ENCODE data around the gene ZNF892. TPM values are rescaled to one million over a fixed set of nuclear protein-coding genes. Genes with fewer than 3 reads are reported as not detected.

The ZNF892 gene
- total and polyA plus RNA-seq, 9 of the 15 experiments (the other 6 are each of a cell fraction or from before 2014, with no cell fraction given), result 0.07 to 0.13 (median 0.09) TPM; not detected in 6

DNA sequence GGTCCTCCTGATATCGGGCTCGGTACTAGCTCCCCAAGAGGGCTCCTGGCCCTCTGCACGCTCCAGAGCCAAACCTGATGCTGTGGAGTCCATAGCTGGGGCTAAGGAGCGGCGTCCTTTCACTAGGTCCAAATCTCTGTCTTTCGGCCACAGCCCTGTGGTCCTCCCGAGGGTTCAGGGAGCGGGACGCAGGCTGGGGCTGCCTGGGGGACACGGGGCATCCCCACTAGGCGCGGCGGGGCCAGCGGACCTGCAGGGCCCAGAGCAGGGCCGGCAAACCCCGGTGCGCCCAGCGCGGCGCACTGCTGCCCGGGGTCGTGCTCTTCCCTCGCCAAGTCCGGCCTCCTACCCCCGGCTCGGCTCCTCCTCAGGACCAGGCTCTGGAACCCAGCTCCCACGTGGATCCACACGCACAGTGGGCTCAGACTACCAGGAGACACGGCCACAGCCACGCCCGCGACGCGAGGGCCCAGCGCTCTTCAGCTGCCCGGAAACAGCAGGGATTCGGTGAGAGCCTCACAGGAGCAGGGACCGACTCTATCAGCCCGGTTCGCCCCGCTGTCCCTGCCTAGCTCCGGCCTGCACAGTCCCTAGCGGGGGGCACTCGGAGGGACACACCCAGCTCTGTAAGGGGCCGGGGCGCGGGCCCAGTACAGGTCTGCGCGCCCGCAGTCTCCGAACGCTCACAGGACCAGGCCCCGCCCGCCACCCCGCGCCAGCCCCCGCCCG, 48.3 kb upstream of the ZNF892 start (continued):
- TF ChIP-seq, protein P1, sequence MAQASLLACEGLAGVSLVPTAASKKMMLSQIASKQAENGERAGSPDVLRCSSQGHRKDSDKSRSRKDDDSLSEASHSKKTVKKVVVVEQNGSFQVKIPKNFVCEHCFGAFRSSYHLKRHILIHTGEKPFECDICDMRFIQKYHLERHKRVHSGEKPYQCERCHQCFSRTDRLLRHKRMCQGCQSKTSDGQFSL (CRISPR knock-in tag; IDR thresholded peaks at IDR 0.05), result no peak
- TF ChIP-seq, protein P1 (tag; IDR thresholded peaks at IDR 0.05), result no peak
- TF ChIP-seq, protein P2, sequence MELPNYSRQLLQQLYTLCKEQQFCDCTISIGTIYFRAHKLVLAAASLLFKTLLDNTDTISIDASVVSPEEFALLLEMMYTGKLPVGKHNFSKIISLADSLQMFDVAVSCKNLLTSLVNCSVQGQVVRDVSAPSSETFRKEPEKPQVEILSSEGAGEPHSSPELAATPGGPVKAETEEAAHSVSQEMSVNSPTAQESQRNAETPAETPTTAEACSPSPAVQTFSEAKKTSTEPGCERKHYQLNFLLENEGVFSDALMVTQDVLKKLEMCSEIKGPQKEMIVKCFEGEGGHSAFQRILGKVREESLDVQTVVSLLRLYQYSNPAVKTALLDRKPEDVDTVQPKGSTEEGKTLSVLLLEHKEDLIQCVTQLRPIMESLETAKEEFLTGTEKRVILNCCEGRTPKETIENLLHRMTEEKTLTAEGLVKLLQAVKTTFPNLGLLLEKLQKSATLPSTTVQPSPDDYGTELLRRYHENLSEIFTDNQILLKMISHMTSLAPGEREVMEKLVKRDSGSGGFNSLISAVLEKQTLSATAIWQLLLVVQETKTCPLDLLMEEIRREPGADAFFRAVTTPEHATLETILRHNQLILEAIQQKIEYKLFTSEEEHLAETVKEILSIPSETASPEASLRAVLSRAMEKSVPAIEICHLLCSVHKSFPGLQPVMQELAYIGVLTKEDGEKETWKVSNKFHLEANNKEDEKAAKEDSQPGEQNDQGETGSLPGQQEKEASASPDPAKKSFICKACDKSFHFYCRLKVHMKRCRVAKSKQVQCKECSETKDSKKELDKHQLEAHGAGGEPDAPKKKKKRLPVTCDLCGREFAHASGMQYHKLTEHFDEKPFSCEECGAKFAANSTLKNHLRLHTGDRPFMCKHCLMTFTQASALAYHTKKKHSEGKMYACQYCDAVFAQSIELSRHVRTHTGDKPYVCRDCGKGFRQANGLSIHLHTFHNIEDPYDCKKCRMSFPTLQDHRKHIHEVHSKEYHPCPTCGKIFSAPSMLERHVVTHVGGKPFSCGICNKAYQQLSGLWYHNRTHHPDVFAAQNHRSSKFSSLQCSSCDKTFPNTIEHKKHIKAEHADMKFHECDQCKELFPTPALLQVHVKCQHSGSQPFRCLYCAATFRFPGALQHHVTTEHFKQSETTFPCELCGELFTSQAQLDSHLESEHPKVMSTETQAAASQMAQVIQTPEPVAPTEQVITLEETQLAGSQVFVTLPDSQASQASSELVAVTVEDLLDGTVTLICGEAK (IDR thresholded peaks at IDR 0.05), result peak; percentile 43
- TF ChIP-seq, protein P2 (CRISPR knock-in tag; IDR thresholded peaks at IDR 0.05), result no peak
- no peak for TF ChIP-seq ARHGAP35 (IDR thresholded peaks at IDR 0.05; ENCODE audit: partially characterized antibody)
- TF ChIP-seq FOXJ3 (CRISPR knock-in tag; IDR thresholded peaks at IDR 0.05), result no peak
- 0 out of 2 replicates have a peak, but pooled peaks have one; percentile 8 for TF ChIP-seq EGR1 (conservative IDR thresholded peaks at IDR 0.05)
- TF ChIP-seq, protein P3, sequence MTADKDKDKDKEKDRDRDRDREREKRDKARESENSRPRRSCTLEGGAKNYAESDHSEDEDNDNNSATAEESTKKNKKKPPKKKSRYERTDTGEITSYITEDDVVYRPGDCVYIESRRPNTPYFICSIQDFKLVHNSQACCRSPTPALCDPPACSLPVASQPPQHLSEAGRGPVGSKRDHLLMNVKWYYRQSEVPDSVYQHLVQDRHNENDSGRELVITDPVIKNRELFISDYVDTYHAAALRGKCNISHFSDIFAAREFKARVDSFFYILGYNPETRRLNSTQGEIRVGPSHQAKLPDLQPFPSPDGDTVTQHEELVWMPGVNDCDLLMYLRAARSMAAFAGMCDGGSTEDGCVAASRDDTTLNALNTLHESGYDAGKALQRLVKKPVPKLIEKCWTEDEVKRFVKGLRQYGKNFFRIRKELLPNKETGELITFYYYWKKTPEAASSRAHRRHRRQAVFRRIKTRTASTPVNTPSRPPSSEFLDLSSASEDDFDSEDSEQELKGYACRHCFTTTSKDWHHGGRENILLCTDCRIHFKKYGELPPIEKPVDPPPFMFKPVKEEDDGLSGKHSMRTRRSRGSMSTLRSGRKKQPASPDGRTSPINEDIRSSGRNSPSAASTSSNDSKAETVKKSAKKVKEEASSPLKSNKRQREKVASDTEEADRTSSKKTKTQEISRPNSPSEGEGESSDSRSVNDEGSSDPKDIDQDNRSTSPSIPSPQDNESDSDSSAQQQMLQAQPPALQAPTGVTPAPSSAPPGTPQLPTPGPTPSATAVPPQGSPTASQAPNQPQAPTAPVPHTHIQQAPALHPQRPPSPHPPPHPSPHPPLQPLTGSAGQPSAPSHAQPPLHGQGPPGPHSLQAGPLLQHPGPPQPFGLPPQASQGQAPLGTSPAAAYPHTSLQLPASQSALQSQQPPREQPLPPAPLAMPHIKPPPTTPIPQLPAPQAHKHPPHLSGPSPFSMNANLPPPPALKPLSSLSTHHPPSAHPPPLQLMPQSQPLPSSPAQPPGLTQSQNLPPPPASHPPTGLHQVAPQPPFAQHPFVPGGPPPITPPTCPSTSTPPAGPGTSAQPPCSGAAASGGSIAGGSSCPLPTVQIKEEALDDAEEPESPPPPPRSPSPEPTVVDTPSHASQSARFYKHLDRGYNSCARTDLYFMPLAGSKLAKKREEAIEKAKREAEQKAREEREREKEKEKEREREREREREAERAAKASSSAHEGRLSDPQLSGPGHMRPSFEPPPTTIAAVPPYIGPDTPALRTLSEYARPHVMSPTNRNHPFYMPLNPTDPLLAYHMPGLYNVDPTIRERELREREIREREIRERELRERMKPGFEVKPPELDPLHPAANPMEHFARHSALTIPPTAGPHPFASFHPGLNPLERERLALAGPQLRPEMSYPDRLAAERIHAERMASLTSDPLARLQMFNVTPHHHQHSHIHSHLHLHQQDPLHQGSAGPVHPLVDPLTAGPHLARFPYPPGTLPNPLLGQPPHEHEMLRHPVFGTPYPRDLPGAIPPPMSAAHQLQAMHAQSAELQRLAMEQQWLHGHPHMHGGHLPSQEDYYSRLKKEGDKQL (CRISPR knock-in tag; IDR thresholded peaks at IDR 0.05; ENCODE audit: borderline replicate concordance), result no peak
- TF ChIP-seq MCM5 (IDR thresholded peaks at IDR 0.05; ENCODE audit: low read depth), result no peak
- no peak for TF ChIP-seq ZKSCAN8 (CRISPR knock-in tag; IDR thresholded peaks at IDR 0.05)
- no peak for TF ChIP-seq CHD2 (IDR thresholded peaks at IDR 0.05; ENCODE audit: low read depth, low read length)

Measured in K562 (cell line).